Measurements from ENCODE around the gene PUSL1.

Gene PUSL1

GRCh38 chr1:1318131-1318652, 9.8 kb downstream of the PUSL1 start:
- Histone ChIP-seq H3K27ac (replicated peaks) (no peak overlapping the region), H3K27me3 (ENCODE audit: insufficient read depth, poor library complexity, severe bottlenecking) (no peaks in the 10 kb centered on the region), H3K4me3 (replicated peaks; ENCODE audit: insufficient read depth, low read length) (no peak overlapping the region)
- TF ChIP-seq, protein P1, sequence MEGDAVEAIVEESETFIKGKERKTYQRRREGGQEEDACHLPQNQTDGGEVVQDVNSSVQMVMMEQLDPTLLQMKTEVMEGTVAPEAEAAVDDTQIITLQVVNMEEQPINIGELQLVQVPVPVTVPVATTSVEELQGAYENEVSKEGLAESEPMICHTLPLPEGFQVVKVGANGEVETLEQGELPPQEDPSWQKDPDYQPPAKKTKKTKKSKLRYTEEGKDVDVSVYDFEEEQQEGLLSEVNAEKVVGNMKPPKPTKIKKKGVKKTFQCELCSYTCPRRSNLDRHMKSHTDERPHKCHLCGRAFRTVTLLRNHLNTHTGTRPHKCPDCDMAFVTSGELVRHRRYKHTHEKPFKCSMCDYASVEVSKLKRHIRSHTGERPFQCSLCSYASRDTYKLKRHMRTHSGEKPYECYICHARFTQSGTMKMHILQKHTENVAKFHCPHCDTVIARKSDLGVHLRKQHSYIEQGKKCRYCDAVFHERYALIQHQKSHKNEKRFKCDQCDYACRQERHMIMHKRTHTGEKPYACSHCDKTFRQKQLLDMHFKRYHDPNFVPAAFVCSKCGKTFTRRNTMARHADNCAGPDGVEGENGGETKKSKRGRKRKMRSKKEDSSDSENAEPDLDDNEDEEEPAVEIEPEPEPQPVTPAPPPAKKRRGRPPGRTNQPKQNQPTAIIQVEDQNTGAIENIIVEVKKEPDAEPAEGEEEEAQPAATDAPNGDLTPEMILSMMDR (IDR thresholded peaks at IDR 0.05; ENCODE audit: insufficient read depth, low read length), result no peak
- TF ChIP-seq GABPA (IDR thresholded peaks at IDR 0.05; ENCODE audit: low read depth), result no peak
- DNase-seq (ENCODE audit: low read depth in 1 of 2, low spot score in 1 of 2), result no peak

DNA sequence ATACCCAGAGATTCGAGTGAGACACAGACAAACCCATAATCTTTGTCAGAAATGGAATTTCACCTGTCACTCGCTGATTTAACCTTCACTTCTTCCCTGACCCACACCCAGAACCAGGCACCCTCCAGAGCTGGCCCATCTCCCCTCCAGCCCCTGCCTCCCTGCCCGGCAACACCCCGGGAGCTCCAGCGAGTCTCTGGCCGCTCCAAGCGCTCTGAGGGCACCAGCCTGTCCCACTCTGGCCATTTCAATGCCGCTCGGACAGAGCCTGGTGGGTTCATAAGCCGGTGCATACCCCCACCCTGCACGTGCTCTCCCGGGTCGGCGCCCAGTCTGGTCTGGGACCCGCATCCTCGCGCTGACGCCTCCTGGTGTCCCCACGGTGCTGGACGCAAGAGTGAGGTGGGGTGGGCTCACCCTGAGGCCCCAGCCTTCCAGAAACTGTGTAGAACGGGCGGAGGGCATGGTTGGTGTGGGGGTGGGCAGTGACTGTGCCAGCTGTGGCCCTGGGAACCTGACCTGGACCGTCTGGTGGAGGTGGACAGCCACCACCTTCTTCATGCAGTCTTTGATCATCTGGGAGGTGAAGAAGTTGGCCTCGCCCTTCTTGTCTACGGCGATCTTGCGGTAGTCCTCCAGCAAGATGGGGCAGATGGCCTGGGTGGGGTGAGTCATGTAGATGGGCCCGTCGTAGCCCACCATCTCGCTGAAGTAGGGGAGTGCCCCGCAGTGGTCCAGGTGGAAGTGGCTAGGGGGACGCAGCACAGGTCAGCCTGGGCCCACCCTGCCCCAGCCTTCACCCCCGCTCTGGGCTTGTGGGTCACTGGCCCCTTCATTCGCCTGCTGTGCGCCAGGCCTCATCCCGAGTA, 10.6 kb downstream of the PUSL1 start:
- DNase-seq (ENCODE audit: low read depth in 1 of 2, low spot score in 1 of 2), result no peak
- Histone ChIP-seq H3K4me3 (replicated peaks; ENCODE audit: insufficient read depth, low read length) (no peak overlapping the region), H3K27me3 (ENCODE audit: insufficient read depth, poor library complexity, severe bottlenecking) (no peaks in the 10 kb centered on the region), H3K27ac (replicated peaks) (no peak overlapping the region)
- TF ChIP-seq SPI1 (IDR thresholded peaks at IDR 0.05; ENCODE audit: borderline replicate concordance, low read depth) (no peak), POLR2AphosphoS5 (IDR thresholded peaks at IDR 0.05; ENCODE audit: low read depth) (no peak), REST (IDR thresholded peaks at IDR 0.05; ENCODE audit: insufficient replicate concordance, low read depth) (no peak), GABPA (IDR thresholded peaks at IDR 0.05; ENCODE audit: low read depth) (no peak)
- TF ChIP-seq, protein P1 (IDR thresholded peaks at IDR 0.05; ENCODE audit: insufficient read depth, low read length), result no peak

DNA sequence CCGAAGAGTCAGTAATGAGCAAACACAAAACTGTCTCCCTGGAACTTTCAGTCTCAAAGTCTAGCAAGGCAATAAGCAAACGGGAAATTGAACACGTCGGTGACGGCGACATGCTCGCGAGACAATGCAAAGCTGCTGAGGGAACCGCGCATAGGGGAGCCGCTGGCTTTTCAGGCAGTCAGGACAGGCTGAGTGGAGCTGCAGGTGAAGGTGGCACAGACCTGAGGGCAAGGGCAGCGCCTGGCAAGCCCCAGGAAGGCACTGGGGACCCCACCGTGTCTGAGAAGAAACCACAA, 11.2 kb downstream of the PUSL1 start:
- no peak for DNase-seq (ENCODE audit: low read depth in 1 of 2, low spot score in 1 of 2)
- H3K27ac ChIP-seq (replicated peaks), result no peak overlapping the region
- TF ChIP-seq POLR2AphosphoS5 (IDR thresholded peaks at IDR 0.05; ENCODE audit: low read depth), result no peak; the same call in 1 of the 2 replicates
- TF ChIP-seq SPI1 (IDR thresholded peaks at IDR 0.05; ENCODE audit: borderline replicate concordance, low read depth), result no peak
- TF ChIP-seq GABPA (IDR thresholded peaks at IDR 0.05; ENCODE audit: low read depth), result no peak
- TF ChIP-seq, protein P1 (IDR thresholded peaks at IDR 0.05; ENCODE audit: insufficient read depth, low read length), result no peak

GRCh38 chr1:1320666-1321448, 12.5 kb downstream of the PUSL1 start:
- TF ChIP-seq SPI1 (IDR thresholded peaks at IDR 0.05; ENCODE audit: borderline replicate concordance, low read depth) (no peak), REST (IDR thresholded peaks at IDR 0.05; ENCODE audit: insufficient replicate concordance, low read depth) (no peak), GABPA (IDR thresholded peaks at IDR 0.05; ENCODE audit: low read depth) (no peak), POLR2AphosphoS5 (IDR thresholded peaks at IDR 0.05; ENCODE audit: low read depth) (no peak)
- TF ChIP-seq, protein P1 (IDR thresholded peaks at IDR 0.05; ENCODE audit: insufficient read depth, low read length), result no peak
- no peak overlapping the region for H3K27ac ChIP-seq (replicated peaks)
- DNase-seq (ENCODE audit: low read depth in 1 of 2, low spot score in 1 of 2), result no peak

More for the DNA sequence above, 11.2 kb downstream of the PUSL1 start:
- H3K4me3 ChIP-seq (replicated peaks; ENCODE audit: insufficient read depth, low read length), result no peak overlapping the region
- no peaks in the 10 kb centered on the region for H3K27me3 ChIP-seq (ENCODE audit: insufficient read depth, poor library complexity, severe bottlenecking)

More at GRCh38 chr1:1320666-1321448, 12.5 kb downstream of the PUSL1 start:
- H3K4me3 ChIP-seq (replicated peaks; ENCODE audit: insufficient read depth, low read length), result no peak overlapping the region
- H3K27me3 ChIP-seq (ENCODE audit: insufficient read depth, poor library complexity, severe bottlenecking), result no peaks in the 10 kb centered on the region
